ENCODE results near the gene RSPO3. TPM values are rescaled to one million over a fixed set of nuclear protein-coding genes. Genes with fewer than 3 reads are reported as not detected.
"Not testable (repeated sequence)": the region's sequence is repeated elsewhere in the genome, so short reads cannot be mapped to it uniquely, and the experiment has no call there.

RSPO3 gene
- total RNA-seq, 6 experiments from 2014 or later = 0.75 to 3.6 (median 1.3) TPM

GRCh38 chr6:127206531-127207095 is 88.1 kb downstream of the RSPO3 start:
- TF ChIP-seq CTCF (IDR thresholded peaks at IDR 0.05) = no peak
- TF ChIP-seq POLR2A (IDR thresholded peaks at IDR 0.05) = no peak
- Histone ChIP-seq H3K9me3 (no peaks in the 10 kb centered on the region), H3K4me1 (no peaks in the 10 kb centered on the region), H3K27me3 (no peaks in the 10 kb centered on the region), H3K27ac (no peak overlapping the region), H3K36me3 (no peaks in the 10 kb centered on the region), H3K4me3 (no peak overlapping the region)
- no peak for DNase-seq
- no peak for ATAC-seq
- intact Hi-C loops (cut with DNase I) = loop anchor here in 1 of 2 donors (10.0 kb wide), 1 partner anchor 282 kb away; no protein-coding TSS in a partner anchor

GRCh38 chr6:127207591-127208120 is 89.2 kb downstream of the RSPO3 start:
- 64% methylated on average over 4 of the region's 4 CpGs for WGBS (ENCODE audit: insufficient coverage, low coverage, low lambda C conversion rate, missing lambda C conversion rate)
- TF ChIP-seq POLR2A (IDR thresholded peaks at IDR 0.05) (no peak), CTCF (IDR thresholded peaks at IDR 0.05) (no peak)
- Histone ChIP-seq H3K9me3 (no peaks in the 10 kb centered on the region), H3K27ac (no peak overlapping the region), H3K27me3 (no peaks in the 10 kb centered on the region), H3K36me3 (no peaks in the 10 kb centered on the region), H3K4me1 (no peaks in the 10 kb centered on the region), H3K4me3 (no peak overlapping the region)
- ATAC-seq (no peak), DNase-seq (no peak)
- intact Hi-C loops (cut with DNase I) = loop anchor here in 1 of 2 donors (10.0 kb wide), 1 partner anchor 283 kb away; no protein-coding TSS in a partner anchor

- ATAC-seq = no peak
- Histone ChIP-seq H3K27me3 (no peaks in the 10 kb centered on the region), H3K9me3 (no peaks in the 10 kb centered on the region), H3K27ac (no peak overlapping the region), H3K36me3 (no peaks in the 10 kb centered on the region), H3K4me3 (no peak overlapping the region), H3K4me1 (peaks cover 0 to 7% (median 0%) of the 10 kb centered on the region in 4 donors)
- no peak for DNase-seq
- intact Hi-C loops (cut with DNase I) = no loop called here
- WGBS (ENCODE audit: insufficient coverage, low coverage, low lambda C conversion rate, missing lambda C conversion rate) = 89% methylated on average over 6 of the region's 6 CpGs
- TF ChIP-seq POLR2A (IDR thresholded peaks at IDR 0.05) (no peak), CTCF (IDR thresholded peaks at IDR 0.05) (no peak)
These were observed 92.3 kb downstream of the RSPO3 start for GRCh38 chr6:127210725-127211124.

- Histone ChIP-seq H3K27ac (no peak overlapping the region), H3K4me1 (peaks cover 0 to 20% (median 0%) of the 10 kb centered on the region in 4 donors), H3K27me3 (no peaks in the 10 kb centered on the region), H3K4me3 (no peak overlapping the region), H3K9me3 (no peaks in the 10 kb centered on the region), H3K36me3 (no peaks in the 10 kb centered on the region)
- TF ChIP-seq POLR2A (IDR thresholded peaks at IDR 0.05) (no peak), CTCF (IDR thresholded peaks at IDR 0.05) (no peak)
- intact Hi-C loops (cut with DNase I) = no loop called here
- DNase-seq (no peak), ATAC-seq (no peak)
These were observed 93.9 kb downstream of the RSPO3 start for GRCh38 chr6:127212376-127212775.

GRCh38 chr6:127214032-127214431 is 95.6 kb downstream of the RSPO3 start:
- H3K9me3 ChIP-seq; H3K4me3 ChIP-seq; H3K27me3 ChIP-seq; ATAC-seq; DNase-seq; intact Hi-C loops (cut with DNase I); H3K27ac ChIP-seq; H3K36me3 ChIP-seq: not testable (repeated sequence)
- WGBS (ENCODE audit: insufficient coverage, low coverage, low lambda C conversion rate, missing lambda C conversion rate) = 98% methylated on average over 8 of the region's 13 CpGs
- H3K4me1 ChIP-seq = peaks cover 0 to 20% (median 0%) of the 10 kb centered on the region in 4 donors

- peaks cover 0 to 20% (median 0%) of the 10 kb centered on the region in 4 donors for H3K4me1 ChIP-seq
- H3K36me3 ChIP-seq; H3K27me3 ChIP-seq; H3K4me3 ChIP-seq; H3K9me3 ChIP-seq; ATAC-seq; H3K27ac ChIP-seq; intact Hi-C loops (cut with DNase I); DNase-seq: not testable (repeated sequence)
- no CpG with 5 or more reads among the region's 31 CpGs for WGBS (ENCODE audit: insufficient coverage, low coverage, low lambda C conversion rate, missing lambda C conversion rate)
These were observed 96.1 kb downstream of the RSPO3 start for GRCh38 chr6:127214531-127214930.

Data from right lobe of liver (tissue), 6 donors.